Stromal cell of bone marrow (primary cell): ENCODE data around the gene NUBP2.

ENCODE experiments used
- DNase-seq: peaks from one replicate; pipeline ENCODE4 v3.0.0-alpha.2; 2012; ENCODE audit warnings: low read depth

NUBP2 gene, protein sequence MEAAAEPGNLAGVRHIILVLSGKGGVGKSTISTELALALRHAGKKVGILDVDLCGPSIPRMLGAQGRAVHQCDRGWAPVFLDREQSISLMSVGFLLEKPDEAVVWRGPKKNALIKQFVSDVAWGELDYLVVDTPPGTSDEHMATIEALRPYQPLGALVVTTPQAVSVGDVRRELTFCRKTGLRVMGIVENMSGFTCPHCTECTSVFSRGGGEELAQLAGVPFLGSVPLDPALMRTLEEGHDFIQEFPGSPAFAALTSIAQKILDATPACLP

DNA sequence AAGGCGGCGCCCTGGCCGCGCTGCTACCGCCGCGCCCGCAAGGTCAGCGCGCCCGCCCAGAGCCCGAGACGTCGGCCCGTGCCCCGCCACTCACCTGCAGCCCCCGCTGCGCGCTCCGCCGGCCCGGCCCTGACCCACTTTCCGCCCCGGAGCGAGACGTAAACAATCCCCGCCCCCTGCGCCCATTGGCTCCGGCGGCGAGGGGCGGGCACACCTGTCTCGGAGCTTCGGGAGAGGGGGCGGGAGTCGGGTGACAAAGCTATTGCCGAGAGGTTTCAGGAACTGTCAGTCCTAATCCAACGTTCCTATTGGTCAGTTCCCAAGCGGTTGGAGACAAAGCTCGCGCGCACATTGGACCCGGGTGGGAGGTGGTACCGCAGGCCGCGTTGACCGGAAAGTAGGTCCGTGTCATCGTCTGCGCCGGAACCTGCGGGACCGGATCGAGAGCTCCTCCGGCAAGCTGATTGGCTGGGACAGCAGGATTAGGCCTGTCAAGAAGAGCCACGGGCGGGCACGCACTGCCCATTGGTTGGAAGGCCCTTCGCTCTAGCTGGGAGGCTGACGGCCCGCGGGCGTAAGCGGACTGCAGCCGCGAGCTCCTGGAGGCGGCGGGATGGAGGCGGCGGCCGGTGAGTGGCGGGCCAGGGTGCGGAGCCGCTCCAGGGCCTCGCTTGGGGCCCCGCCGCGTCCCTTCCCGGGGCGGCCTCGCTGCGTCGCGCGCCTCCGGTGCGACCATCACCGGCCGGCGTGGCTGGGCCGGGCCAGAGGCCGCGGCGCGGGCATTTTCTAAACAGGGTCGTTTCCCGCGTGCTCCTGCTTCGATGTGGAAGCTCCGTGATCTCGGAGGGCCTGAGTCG, at the start of gene NUBP2, which contains the start of gene SPSB3:
Gene NUBP2 (plus strand): TSS at position 553 of the 857 bp plus-strand sequence. CDS start 61 bp downstream, at position 614.
Gene SPSB3 (minus strand): TSS at position 164 of the 857 bp plus-strand sequence. CDS start 1,088 bp downstream, outside the sequence.
- DNase-seq = peak; percentile 100

DNA sequence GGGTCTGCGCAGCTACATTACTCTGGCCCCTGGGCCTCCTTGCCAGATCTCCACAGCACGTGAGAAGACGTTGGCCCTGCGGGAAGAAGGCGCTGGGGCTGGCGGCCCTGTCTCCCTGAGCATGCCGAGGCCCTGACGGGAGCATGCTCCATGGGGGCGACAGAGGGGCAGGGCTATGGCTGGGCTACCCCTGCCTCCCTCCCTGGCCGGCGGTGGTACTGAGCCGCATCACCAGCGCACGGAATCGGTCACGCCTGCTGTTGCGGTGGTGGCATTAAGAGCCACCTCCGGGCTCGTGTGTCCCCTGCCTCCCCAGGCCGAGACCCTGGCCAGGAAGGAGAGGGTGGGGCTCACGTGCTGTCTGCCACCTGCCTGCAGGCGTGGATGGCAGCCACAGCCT, 48.6 kb upstream of the NUBP2 start:
- no peak for DNase-seq

DNA sequence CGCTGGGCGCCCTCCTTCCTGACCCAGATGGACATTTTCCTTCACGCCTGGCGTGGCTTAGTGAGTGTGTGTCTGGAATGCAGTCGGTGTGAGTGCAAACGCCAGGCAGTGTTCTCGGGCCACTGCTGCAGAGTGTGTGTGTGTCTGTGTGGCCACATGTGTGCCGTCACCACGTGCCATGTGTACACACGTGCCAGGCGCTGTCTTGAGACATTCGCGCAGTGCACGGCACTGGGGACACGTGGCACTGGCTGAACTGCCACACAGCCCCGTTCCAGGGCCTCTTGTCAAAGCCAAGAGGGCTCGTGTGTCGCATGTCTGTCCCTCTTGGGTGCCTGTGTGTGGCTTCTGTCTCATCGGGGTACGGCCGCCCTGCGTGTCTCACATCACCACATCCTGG, 47.9 kb upstream of the NUBP2 start:
- DNase-seq = no peak

GRCh38 chr16:1740234-1740633, 42.5 kb upstream of the NUBP2 start:
- no peak for DNase-seq

GRCh38 chr16:1740781-1741490, 41.8 kb upstream of the NUBP2 start:
- no peak for DNase-seq

DNA sequence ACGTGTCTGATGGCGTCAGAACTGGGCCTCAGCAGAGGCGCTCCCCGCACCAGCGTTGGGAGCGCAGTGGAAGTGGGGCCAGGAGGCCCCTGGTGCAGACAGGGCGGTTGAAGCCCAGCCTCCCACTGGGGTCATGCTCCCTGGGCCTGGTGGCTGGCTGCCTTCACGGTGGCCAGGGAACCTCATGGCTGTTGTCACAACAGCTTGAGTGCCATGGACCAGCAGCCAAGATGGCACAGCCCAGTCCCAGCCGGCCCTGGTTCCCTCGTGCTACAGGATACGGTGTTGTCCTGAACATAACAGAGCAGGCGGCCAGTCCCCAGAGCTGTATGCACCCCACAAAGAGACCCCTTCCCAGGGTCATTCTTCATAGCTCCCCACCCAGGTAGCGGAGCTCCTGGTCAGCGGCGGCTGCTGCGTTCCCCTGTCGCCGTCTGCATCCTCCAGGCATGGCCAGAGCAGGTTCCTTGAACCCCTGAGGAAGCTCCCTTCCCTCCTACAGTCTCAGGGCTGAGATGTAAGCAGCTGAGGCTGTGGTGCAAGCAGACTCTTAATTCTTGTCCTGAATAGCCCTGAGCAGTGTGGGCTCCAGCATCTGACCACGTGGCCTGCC, 41.1 kb upstream of the NUBP2 start:
- DNase-seq = no peak

DNA sequence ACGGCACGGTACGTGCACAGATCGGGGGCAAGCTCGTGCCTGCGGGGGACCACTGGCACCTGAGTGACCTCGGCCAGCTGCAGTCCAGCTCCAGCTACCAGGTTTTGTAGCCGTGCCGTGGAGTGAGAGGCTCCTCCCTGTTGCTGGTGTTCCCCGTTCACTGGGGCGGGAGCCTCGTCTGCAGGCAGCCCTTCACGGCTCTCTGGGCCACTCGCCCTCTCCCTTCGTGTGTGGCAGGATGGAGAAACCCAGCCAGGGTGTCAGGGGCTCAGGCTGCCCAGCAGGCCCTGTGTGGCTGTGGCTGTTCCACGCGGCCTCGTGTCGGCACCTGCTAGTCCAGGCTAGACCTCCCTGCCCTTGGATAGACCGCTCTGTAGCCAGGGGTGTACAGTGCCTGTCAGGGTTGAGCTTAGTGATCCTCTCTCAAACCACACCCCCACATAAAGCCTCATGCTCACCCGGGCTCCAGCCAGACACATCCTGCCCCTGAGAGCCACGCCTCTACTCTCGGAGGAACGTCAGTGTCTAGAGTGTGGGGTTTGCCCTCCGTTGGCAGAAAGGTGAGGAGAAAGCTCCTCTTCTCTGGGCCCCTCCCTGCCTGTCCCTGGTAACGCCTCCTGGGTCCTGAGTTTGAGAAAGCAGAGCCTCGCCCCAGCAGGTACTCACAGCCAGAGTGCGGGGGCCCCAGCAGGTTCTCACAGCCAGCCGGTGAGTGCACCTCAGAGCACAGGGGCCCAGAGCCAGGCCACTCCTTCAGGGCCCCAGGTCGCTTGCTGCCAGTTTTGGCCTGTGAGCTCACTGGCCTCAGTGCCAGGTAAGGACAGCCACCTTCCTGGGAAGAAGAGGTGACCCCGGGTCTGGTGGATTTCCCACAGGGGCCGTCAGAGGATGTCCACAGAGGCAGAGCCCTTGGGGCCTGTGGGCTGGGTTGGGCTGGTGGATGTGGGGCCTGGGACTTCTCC, 39.1 kb upstream of the NUBP2 start:
- no peak for DNase-seq

DNA sequence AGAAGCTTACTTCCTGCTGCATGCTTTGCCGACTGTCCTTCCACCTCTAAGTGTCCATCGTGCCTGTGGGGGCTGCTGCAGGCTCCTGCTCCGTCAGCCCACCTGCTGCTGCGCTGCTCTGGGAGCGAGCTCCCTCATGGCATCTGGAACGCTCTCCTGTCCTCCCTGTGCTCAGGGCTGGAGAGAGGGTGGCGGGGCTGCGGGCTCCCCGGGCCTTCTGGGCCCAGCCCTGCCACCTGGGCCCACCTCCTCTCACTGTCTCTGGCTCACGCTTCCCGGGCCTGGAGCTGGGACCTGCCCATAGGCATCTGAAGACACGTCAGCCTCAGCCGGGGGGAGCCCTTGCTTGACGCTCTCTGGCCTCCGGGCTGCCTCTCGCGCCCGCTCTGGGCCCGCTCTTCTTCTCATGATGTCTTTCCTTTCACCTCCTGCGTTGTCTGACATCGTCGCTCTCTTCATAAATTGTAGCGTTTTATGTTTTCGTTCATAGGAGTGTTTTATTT, 38.4 kb upstream of the NUBP2 start:
- no peak for DNase-seq

- peak; percentile 10 for DNase-seq
Measured at GRCh38 chr16:1745181-1745899, 37.4 kb upstream of the NUBP2 start.

- peak; percentile 22 for DNase-seq
Measured at GRCh38 chr16:1745900-1746692, 36.7 kb upstream of the NUBP2 start.

DNA sequence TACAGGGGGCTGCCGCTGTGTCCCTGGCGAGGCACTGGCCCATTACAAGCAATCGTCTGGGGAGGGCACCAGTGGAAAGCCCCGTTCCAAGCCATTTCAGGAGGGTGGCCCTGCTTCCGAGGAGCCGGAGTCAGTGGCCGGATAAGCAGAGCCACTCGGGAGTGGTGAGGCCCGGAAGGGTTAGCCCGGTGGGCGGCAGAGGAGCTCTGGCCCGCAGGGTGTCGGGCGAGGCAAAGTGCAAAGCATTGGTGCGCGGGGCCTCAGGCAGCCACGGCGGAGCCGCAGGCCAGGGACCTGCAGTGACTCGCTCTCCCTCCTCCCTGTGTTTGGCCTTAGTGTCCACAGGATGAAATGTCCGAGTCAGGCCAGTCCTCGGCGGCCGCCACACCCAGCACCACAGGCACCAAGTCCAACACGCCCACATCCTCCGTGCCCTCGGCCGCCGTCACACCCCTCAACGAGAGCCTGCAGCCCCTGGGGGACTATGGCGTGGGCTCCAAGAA, 36.0 kb upstream of the NUBP2 start:
- no peak for DNase-seq

DNA sequence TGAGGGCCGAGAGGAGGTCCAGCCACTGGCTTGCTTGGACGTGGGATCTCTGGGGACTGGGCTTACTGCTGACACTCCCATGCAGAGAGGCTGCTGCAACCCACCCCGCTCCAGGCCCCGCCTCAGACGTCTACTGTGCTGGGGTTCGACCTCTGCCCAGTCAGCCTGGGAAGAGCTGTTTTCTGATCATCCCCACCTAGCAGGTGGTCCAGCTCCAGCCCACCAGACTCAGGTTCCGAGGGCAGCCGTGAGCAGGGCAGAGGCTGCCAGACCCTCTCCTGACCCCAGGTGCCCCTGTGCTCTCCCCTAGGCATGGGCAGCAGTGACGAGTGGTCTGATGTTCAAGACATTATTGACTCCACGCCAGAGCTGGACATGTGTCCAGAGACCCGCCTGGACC, 34.8 kb upstream of the NUBP2 start:
- no peak for DNase-seq

DNA sequence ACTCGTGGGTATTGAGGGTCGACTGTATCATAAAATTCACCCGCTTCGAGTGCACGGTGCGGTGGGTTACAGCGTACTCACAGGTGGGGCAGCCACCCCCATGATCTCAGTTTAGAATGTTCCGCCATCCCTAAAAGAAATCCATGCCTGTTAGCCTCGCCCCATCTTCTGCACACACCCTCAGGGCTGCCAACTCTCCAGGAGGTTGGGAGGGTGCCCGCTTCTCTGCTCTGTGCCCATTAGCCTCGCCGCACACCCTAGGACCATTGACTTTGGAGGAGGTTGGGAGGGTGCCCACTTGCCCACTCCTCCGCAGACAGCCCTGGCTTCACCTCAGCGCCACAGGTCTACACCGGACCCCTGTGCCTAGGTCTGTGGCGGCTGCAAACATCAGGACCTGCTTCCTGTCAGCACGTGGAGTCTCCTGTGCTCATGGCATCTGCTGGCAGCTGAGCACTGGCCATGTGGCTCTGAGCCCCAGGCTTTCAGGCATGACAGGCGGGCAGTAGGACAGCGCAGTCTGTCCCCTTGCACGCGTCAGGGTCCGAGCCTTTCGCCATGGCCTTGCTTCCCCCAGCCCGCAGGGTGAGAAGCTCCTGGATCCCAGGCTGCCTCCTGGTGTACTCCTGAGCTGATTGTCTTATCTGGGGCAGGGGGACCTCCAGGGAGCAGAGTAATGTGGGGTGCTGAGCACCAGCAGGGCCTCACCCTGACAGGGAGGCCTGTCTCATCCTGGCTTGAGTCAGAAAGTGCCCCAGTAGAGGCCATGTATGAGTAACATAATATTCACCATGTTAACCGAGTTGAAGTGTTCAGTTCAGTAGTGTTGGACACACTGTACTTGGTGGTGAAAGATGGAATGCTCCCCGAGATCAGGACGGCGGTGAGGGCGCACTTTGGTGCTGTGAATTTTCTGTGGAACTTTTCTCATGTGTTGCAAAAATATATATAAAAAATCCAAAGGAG, 33.3 kb upstream of the NUBP2 start:
- DNase-seq = no peak

- no peak for DNase-seq
Measured at GRCh38 chr16:1751946-1752345, 30.8 kb upstream of the NUBP2 start.

DNA sequence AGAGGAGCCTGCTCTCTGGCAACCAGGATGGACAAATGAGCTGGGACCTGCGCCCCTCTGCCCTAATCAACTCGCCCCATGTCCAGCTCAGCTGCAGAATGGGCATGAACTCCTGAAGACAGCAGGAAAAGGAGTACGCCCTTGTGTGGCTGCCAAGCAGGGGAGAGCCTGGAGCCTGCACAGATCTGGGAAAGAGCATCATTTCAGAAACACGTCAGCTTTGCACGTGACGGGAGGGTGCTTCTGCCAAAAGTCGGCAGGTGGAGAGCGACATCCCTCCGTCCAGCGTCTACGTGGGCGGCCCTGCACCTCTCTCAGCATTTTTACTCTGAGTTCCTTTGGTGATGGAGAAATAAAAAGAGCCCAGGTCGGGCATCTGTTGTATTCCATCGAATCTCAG, 29.9 kb upstream of the NUBP2 start:
- no peak for DNase-seq

DNA sequence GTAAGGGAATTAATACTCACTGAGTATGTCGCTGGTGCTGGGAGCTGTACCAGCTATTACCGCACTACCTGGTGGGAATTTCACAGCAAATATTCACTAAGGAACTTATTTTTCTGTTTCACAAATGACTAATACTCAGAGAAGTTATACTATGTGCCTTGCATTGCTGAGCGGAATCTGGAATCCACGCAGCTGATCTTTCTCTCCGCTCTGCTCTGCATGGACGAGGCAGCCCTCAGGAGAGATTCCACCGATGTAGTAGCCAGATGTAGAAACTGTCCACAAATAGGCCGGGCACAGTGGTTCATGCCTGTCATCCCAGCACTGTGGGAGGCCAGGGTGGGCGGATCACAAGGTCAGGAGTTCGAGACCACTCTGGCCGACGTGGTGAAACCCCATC, 28.6 kb upstream of the NUBP2 start:
- DNase-seq = no peak

DNA sequence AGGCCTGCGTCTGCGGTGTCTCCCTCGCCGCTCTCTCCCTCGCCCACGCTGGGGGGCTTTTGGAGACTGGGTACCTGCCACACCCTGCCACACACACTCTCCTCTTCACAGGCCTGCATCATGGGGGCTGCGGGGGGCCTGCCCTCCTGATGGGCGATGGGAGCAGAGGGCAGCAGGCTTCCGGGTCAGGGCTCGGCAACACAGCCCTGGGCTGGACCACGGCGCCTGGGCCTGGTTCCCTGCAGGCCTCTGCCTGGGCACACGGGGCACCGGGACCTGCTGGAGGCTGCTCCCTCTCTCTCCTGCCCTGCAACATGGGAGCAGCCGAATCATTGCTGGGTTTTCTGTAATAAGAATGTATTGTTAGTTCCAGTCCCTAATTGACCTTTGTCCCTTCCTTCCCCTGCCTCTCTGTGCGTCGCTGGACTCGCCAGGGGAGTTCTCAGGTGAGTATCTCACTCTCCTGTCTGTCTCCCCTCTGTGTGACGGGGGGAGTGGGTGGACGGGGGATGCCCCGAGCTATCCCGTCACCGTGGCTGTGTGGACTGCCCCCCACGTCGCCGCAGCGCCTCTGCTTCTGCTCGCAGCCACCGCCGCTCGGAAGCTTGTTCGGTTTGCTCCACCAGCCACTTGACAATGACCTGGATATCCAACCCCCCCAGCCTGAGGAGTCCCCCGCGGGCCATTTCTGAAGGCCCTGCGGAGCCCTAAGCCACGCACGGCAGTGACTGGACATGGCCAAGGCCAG, 24.9 kb upstream of the NUBP2 start:
- no peak for DNase-seq
